Measurements from ENCODE around the gene ALG9. TPM values are rescaled to one million over a fixed set of nuclear protein-coding genes. Genes with fewer than 3 reads are reported as not detected.

Gene ALG9
- total RNA-seq, 4 donors from 2014 or later: 18.4 to 24.1 (median 22.1) TPM

DNA sequence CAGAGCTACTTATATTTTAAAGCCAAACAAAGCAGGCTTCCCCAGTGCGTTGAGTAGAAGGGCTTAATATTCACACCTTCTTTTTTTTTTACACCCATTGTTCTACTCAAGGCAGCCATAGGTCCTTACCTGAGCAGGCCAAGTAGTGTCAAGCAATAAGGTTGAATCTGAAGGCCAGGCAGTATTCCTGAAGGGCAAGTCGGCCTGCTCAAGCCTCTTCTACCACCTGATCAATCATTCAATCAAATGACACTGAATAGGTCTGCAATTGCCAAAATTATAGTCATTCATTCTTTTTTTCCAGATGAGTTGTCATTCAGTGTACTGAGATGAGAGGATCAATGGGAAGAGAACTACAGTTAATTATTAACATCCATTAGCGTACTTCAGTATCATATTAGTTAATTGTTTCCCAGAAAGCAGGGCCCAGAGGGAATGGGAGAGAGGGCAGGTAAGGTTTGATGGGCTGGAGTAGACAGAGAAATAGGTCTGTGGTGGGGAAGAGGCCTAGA lies 93.3 kb downstream of the ALG9 start:
- intact Hi-C loops (cut with DNase I): loop anchor here (5.0 kb wide), 1 partner anchor 64 kb away; no protein-coding TSS in a partner anchor
- no peak for TF ChIP-seq EP300 (IDR thresholded peaks at IDR 0.05)
- no peak for TF ChIP-seq POLR2A (IDR thresholded peaks at IDR 0.05; ENCODE audit: low read depth)
- TF ChIP-seq, protein P1, sequence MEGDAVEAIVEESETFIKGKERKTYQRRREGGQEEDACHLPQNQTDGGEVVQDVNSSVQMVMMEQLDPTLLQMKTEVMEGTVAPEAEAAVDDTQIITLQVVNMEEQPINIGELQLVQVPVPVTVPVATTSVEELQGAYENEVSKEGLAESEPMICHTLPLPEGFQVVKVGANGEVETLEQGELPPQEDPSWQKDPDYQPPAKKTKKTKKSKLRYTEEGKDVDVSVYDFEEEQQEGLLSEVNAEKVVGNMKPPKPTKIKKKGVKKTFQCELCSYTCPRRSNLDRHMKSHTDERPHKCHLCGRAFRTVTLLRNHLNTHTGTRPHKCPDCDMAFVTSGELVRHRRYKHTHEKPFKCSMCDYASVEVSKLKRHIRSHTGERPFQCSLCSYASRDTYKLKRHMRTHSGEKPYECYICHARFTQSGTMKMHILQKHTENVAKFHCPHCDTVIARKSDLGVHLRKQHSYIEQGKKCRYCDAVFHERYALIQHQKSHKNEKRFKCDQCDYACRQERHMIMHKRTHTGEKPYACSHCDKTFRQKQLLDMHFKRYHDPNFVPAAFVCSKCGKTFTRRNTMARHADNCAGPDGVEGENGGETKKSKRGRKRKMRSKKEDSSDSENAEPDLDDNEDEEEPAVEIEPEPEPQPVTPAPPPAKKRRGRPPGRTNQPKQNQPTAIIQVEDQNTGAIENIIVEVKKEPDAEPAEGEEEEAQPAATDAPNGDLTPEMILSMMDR (IDR thresholded peaks at IDR 0.05): no peak
- H3K4me3 ChIP-seq: no peak overlapping the region
- H3K9me3 ChIP-seq: no peaks in the 10 kb centered on the region
- 87% methylated on average over 3 of the region's 3 CpGs for WGBS
- H3K4me1 ChIP-seq: peaks cover 6 to 14% (median 10%) of the 10 kb centered on the region in 4 donors
- H3K27ac ChIP-seq (replicated peaks in 1 of 4): no peak overlapping the region
- H3K27me3 ChIP-seq: no peaks in the 10 kb centered on the region
- peaks cover 0 to 8% (median 0%) of the 10 kb centered on the region in 4 donors for H3K36me3 ChIP-seq
- no peak for DNase-seq (ENCODE audit: extremely low spot score)

DNA sequence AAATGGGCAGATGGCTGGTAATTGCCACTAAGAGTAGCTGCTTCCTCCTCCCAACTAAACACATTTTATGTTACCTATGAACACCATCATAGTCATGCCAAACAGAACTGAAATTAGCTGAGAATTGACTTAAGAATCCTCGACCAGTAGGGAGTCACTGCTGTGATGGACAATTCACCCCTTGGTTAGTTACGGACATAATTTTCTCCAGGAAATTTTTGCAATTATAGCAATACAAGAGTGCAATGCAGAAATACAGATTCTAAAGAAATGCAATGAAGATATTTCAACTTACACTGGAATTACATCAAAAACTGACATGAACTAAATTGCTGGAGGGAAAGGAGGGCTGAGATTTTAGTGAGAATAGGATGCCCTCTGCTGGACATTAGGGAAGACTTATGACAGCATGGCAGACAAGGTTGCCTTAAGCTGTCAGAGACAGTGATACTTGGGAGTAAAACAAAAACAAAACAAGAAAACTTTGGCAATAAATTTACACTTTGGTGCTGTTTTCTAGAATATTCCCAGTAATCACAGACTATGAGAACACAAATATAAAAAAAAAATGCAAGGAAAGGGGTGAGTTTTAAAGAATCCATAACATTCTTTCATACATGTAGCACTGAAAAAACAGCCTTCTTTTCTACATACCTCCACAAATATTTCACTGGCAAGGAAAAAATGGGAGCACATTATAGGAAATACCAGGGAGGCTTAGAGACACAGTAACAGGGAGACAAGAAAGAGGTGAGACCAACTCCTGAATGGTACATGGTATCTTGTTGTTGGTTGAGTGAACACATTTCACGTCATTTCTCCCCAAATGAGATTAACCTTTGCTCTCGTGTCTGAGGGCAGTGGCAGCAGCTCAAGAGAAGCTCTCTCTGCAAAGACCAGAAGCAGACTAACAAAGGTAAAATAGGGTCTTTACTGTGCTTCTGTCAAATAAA lies 94.0 kb downstream of the ALG9 start:
- H3K27ac ChIP-seq (replicated peaks in 1 of 4): peak overlapping the region in 1 of 4 donors; percentile 13
- no peaks in the 10 kb centered on the region for H3K9me3 ChIP-seq
- peaks cover 6 to 14% (median 10%) of the 10 kb centered on the region in 4 donors for H3K4me1 ChIP-seq
- TF ChIP-seq, protein P1 (IDR thresholded peaks at IDR 0.05): peak; percentile 75 to 85 (median 75)
- TF ChIP-seq POLR2AphosphoS5 (IDR thresholded peaks at IDR 0.05): peak in 1 of 2 donors; percentile 19
- TF ChIP-seq EP300 (IDR thresholded peaks at IDR 0.05): no peak
- DNase-seq (ENCODE audit: extremely low spot score): no peak
- H3K36me3 ChIP-seq: peaks cover 0 to 4% (median 0%) of the 10 kb centered on the region in 4 donors
- no peaks in the 10 kb centered on the region for H3K27me3 ChIP-seq
- WGBS: 72% methylated on average over 4 of the region's 4 CpGs
- intact Hi-C loops (cut with DNase I): loop anchor here (1.0 to 5.0 kb wide), 2 partner anchors 65 to 176 kb away; no protein-coding TSS in a partner anchor
- H3K4me3 ChIP-seq: no peak overlapping the region

DNA sequence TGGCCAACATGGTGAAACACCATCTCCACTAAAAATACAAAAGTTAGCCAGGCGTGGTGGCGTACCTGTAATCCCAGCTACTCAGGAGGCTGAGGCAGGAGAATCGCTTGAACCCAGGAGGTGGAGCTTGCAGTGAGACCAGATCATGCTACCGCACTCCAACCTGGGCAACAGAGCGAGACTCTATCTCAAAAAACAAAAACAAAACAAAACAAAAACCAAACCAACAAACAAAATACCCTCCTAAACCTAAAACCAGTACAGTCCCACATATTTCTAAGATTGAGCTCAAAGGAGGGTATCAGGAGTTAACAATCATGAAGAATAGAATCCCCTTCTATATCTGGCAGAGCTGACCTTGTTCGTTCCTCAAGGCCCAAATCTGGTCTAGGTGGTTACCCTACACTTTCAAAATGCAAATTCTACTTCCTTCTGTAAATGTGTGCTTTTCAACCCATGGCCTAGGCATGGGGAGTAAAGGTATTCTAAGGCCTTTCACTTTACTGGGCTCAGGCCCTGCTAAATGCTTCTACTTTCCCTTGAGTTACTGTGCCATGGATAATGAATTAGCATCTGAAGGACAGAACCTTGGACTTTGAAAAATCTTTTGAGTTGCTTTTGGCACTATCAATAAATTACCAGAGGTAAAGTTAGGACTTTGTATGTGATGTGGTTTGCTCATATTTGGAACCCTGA lies 94.8 kb downstream of the ALG9 start:
- peak overlapping the region in 1 of 4 donors; percentile 13 for H3K27ac ChIP-seq (replicated peaks in 1 of 4)
- WGBS: 90% methylated on average over 6 of the region's 6 CpGs
- intact Hi-C loops (cut with DNase I): loop anchor here (1.0 to 5.0 kb wide), 2 partner anchors 66 to 175 kb away; no protein-coding TSS in a partner anchor
- DNase-seq (ENCODE audit: extremely low spot score): no peak
- no peaks in the 10 kb centered on the region for H3K36me3 ChIP-seq
- H3K4me3 ChIP-seq: no peak overlapping the region
- H3K4me1 ChIP-seq: peaks cover 6 to 14% (median 10%) of the 10 kb centered on the region in 4 donors
- no peaks in the 10 kb centered on the region for H3K9me3 ChIP-seq
- H3K27me3 ChIP-seq: no peaks in the 10 kb centered on the region
- TF ChIP-seq POLR2A (IDR thresholded peaks at IDR 0.05; ENCODE audit: low read depth) (no peak), POLR2AphosphoS5 (IDR thresholded peaks at IDR 0.05) (no peak), EP300 (IDR thresholded peaks at IDR 0.05) (no peak)
- TF ChIP-seq, protein P1 (IDR thresholded peaks at IDR 0.05): no peak

GRCh38 chr11:111774955-111775710 lies 96.2 kb downstream of the ALG9 start:
- TF ChIP-seq POLR2AphosphoS5 (IDR thresholded peaks at IDR 0.05): peak in 1 of 2 donors; percentile 5
- TF ChIP-seq EP300 (IDR thresholded peaks at IDR 0.05): no peak
- WGBS: 74% methylated on average over 6 of the region's 6 CpGs
- Histone ChIP-seq H3K27ac (replicated peaks in 1 of 4) (peak overlapping the region in 2 of 4 donors; percentile 12 to 38), H3K4me1 (peaks cover 6 to 14% (median 10%) of the 10 kb centered on the region in 4 donors), H3K36me3 (no peaks in the 10 kb centered on the region), H3K4me3 (no peak overlapping the region), H3K9me3 (no peaks in the 10 kb centered on the region), H3K27me3 (no peaks in the 10 kb centered on the region)
- intact Hi-C loops (cut with DNase I): loop anchor here (5.0 kb wide), 1 partner anchor 67 kb away; no protein-coding TSS in a partner anchor
- DNase-seq (ENCODE audit: extremely low spot score): no peak

All from esophagus muscularis mucosa (tissue), 4 donors.